Measurements from ENCODE around the gene MAP2.
"Not testable (repeated sequence)": the region's sequence is repeated elsewhere in the genome, so short reads cannot be mapped to it uniquely, and the experiment has no call there.

Gene MAP2

GRCh38 chr2:209474960-209475359 lies 51.1 kb downstream of the MAP2 start:
- TF ChIP-seq, protein P1, sequence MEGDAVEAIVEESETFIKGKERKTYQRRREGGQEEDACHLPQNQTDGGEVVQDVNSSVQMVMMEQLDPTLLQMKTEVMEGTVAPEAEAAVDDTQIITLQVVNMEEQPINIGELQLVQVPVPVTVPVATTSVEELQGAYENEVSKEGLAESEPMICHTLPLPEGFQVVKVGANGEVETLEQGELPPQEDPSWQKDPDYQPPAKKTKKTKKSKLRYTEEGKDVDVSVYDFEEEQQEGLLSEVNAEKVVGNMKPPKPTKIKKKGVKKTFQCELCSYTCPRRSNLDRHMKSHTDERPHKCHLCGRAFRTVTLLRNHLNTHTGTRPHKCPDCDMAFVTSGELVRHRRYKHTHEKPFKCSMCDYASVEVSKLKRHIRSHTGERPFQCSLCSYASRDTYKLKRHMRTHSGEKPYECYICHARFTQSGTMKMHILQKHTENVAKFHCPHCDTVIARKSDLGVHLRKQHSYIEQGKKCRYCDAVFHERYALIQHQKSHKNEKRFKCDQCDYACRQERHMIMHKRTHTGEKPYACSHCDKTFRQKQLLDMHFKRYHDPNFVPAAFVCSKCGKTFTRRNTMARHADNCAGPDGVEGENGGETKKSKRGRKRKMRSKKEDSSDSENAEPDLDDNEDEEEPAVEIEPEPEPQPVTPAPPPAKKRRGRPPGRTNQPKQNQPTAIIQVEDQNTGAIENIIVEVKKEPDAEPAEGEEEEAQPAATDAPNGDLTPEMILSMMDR (IDR thresholded peaks at IDR 0.05; ENCODE audit: control insufficient read depth, insufficient read depth, low read depth, low read length, missing control alignments) = no peak
- DNase-seq (ENCODE audit: low read depth) = no peak
- H3K4me3 ChIP-seq (ENCODE audit: control insufficient read depth, low read depth, low read length) = no peak overlapping the region

- no peak overlapping the region for H3K4me3 ChIP-seq (ENCODE audit: control insufficient read depth, low read depth, low read length)
- DNase-seq (ENCODE audit: low read depth) = no peak
- TF ChIP-seq, protein P1 (IDR thresholded peaks at IDR 0.05; ENCODE audit: control insufficient read depth, insufficient read depth, low read depth, low read length, missing control alignments) = no peak
Observed at GRCh38 chr2:209476367-209477208, 52.7 kb downstream of the MAP2 start.

DNA sequence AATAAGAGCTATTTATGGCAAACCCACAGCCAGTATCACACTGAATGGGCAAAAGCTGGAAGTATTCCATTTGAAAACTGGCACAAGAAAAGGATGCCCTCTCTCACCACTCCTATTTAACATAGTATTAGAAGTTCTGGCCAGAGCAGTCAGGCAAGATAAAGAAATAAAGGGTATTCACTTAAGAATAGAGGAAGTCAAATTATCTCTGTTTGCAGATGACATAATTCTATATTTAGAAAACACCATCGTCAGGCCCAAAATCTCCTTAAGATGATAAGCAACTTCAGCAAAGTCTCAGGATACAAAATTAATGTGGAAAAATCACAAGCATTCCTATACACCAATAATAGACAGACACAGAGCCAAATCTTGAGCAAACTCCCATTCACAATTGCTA lies 68.4 kb downstream of the MAP2 start:
- not testable (repeated sequence) for DNase-seq (ENCODE audit: low read depth); H3K4me3 ChIP-seq (ENCODE audit: control insufficient read depth, low read depth, low read length)

- not testable (repeated sequence) for H3K4me3 ChIP-seq (ENCODE audit: control insufficient read depth, low read depth, low read length); DNase-seq (ENCODE audit: low read depth)
Observed at GRCh38 chr2:209495068-209495620, 71.3 kb downstream of the MAP2 start.

DNA sequence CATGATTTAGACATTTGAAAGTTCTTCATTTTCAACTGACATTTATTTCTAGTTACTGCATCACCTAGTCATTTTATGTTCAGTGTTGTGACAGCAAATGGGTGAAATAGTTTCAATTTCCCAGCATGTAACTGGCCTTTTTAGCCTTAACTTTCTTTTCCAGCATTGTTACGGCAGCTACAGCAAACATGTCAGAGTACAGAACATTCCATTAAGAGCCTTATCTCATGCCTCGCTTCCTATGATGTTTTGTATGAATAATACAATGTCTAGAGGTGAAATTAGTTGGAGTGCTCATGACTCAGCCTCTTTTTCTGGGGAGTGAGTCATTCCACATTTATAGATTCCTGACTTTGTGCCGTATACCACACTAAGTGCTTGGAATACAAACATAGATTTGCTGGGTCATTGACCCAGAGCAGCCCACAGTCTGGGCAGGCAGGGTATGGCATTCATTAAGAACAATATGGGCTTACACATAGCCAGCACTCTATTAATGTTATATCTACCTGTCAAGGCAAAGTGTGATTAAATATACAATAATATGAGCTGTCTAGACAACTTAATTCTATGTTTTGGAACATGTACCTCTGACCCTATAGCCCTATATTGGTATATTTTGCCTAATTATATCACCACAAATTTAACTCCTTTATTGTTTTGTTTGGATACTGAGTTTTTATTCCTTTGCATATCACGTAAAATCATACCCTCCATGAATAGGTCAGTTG lies 72.2 kb downstream of the MAP2 start:
- DNase-seq (ENCODE audit: low read depth) = peak; percentile 91
- no peak overlapping the region for H3K4me3 ChIP-seq (ENCODE audit: control insufficient read depth, low read depth, low read length)
- TF ChIP-seq, protein P1 (IDR thresholded peaks at IDR 0.05; ENCODE audit: control insufficient read depth, insufficient read depth, low read depth, low read length, missing control alignments) = no peak

- TF ChIP-seq, protein P1 (IDR thresholded peaks at IDR 0.05; ENCODE audit: control insufficient read depth, insufficient read depth, low read depth, low read length, missing control alignments) = no peak
- no peak for DNase-seq (ENCODE audit: low read depth)
- H3K4me3 ChIP-seq (ENCODE audit: control insufficient read depth, low read depth, low read length) = no peak overlapping the region
Observed at GRCh38 chr2:209496586-209496982, 72.7 kb downstream of the MAP2 start.

GRCh38 chr2:209498614-209499013 lies 74.8 kb downstream of the MAP2 start:
- DNase-seq (ENCODE audit: low read depth) = no peak
- TF ChIP-seq, protein P1 (IDR thresholded peaks at IDR 0.05; ENCODE audit: control insufficient read depth, insufficient read depth, low read depth, low read length, missing control alignments) = no peak
- no peak overlapping the region for H3K4me3 ChIP-seq (ENCODE audit: control insufficient read depth, low read depth, low read length)
